Common myeloid progenitor, CD34-positive (primary cell): ENCODE results near the gene CHRND.
"Not testable (repeated sequence)": the region's sequence is repeated elsewhere in the genome, so short reads cannot be mapped to it uniquely, and the experiment has no call there.

Experiments
- CTCF ChIA-PET: fragments of 350-600 bp; sonication (Branson Sonifier 250); formaldehyde crosslinking; loops from one replicate; lab custom pipeline; 2021; ENCODE audit warnings: antibody characterized with exemption; lab: Charles Lee
- POLR2A ChIA-PET: fragments of 350-600 bp; sonication (Branson Sonifier 250); formaldehyde crosslinking; loops from one replicate; lab custom pipeline; 2021; ENCODE audit warnings: antibody characterized with exemption; lab: Charles Lee
- DNase-seq, 3 donors: peaks; one replicate each; pipeline versions ENCODE4 v3.0.0 to v3.0.0-alpha.2; 2013
- H3K27ac ChIP-seq, 2 experiments: 1 replicate in 1 of 2; 2 replicates in 1 of 2; pipeline ENCODE4 v1.7.0; 2013; ENCODE audit warnings: inconsistent platforms in 2 of 2, low read length in 2 of 2, mild to moderate bottlenecking in 2 of 2, low read depth in 1 of 2, moderate library complexity in 1 of 2; ENCODE audit not compliant: severe bottlenecking in 2 of 2, insufficient read depth in 1 of 2, poor library complexity in 1 of 2
- H3K27me3 ChIP-seq, 5 experiments: replicated peaks in 2 of 5; 1 replicate in 3 of 5; 2 replicates in 2 of 5; pipeline versions ENCODE4 v1.6.1 to v1.7.0; 2013; ENCODE audit warnings: low read length in 4 of 5, mild to moderate bottlenecking in 2 of 5, moderate library complexity in 2 of 5, inconsistent platforms in 1 of 5; ENCODE audit not compliant: insufficient read depth in 5 of 5, control insufficient read depth in 4 of 5
- H3K36me3 ChIP-seq, 4 experiments: 1 replicate in 2 of 4; 2 replicates in 2 of 4; pipeline versions ENCODE4 v1.6.1 to v1.7.0; 2013; ENCODE audit warnings: low read length in 3 of 4, control low read depth in 1 of 4, mild to moderate bottlenecking in 1 of 4; ENCODE audit not compliant: control insufficient read depth in 4 of 4, insufficient read depth in 4 of 4
- H3K4me1 ChIP-seq, 4 experiments: 1 replicate in 3 of 4; 2 replicates in 1 of 4; pipeline versions ENCODE4 v1.6.1 to v1.7.1; 2013; ENCODE audit warnings: low read length in 3 of 4, mild to moderate bottlenecking in 3 of 4, control low read depth in 1 of 4, inconsistent platforms in 1 of 4, moderate library complexity in 1 of 4; ENCODE audit not compliant: control insufficient read depth in 4 of 4, insufficient read depth in 4 of 4; ENCODE audit errors: control extremely low read depth in 1 of 4
- H3K4me3 ChIP-seq, 7 experiments: 1 replicate in 4 of 7; 2 replicates in 3 of 7; pipeline versions ENCODE4 v1.5.1 to v1.7.0; 2013; ENCODE audit warnings: mild to moderate bottlenecking in 7 of 7, low read length in 6 of 7, moderate library complexity in 6 of 7, inconsistent platforms in 2 of 7, low read depth in 2 of 7, control low read depth in 1 of 7; ENCODE audit not compliant: insufficient read depth in 4 of 7, control insufficient read depth in 1 of 7; ENCODE audit errors: extremely low read depth in 1 of 7
- H3K9me3 ChIP-seq, 5 experiments: 1 replicate in 4 of 5; 2 replicates in 1 of 5; pipeline versions ENCODE4 v1.6.1 to v1.7.1; 2013; ENCODE audit warnings: low read length in 4 of 5, mild to moderate bottlenecking in 2 of 5, inconsistent platforms in 1 of 5, low read depth in 1 of 5, moderate library complexity in 1 of 5; ENCODE audit not compliant: control insufficient read depth in 4 of 5, insufficient read depth in 2 of 5; ENCODE audit errors: control extremely low read depth in 1 of 5
- WGBS: methylation state at CpG from one replicate; pipeline ENCODE4 v1.1.5; 2013; ENCODE audit not compliant: insufficient coverage; 5-methylcytosine and 5-hydroxymethylcytosine counted together

Gene CHRND

DNA sequence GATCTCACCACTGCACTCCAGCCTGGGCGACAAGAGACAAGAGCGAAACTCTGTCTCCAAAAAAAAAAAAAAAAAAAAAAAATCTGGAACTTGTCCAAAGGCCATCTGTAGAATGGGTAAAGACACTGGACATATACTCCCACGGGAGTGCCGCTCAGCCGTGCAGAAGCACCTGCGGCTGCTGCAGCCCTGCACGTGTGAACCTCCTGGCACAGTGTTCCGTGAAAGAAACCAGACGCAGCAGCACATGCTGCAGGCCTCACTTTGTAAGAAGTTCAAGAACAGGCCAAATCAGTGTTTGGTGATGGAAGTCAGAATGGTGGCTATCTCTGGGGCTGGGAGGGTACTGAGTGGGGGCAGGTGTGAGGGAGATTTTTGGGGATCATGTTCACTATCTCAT is 6.5 kb downstream of the CHRND start:
- ChIA-PET CTCF (interaction anchor here (1.3 kb wide), 1 partner anchor 9 kb away, joined by 3 read pairs; no protein-coding TSS in a partner anchor), POLR2A (no interaction called here)
- peaks cover 0 to 3% (median 1%) of the 10 kb centered on the region in 5 experiments for H3K27me3 ChIP-seq
- no peak overlapping the region for H3K4me3 ChIP-seq
- H3K9me3 ChIP-seq = peaks cover 0 to 7% (median 6%) of the 10 kb centered on the region in 5 experiments
- H3K36me3 ChIP-seq = no peaks in the 10 kb centered on the region
- WGBS = 96% methylated on average over 4 of the region's 9 CpGs
- H3K27ac ChIP-seq = no peak overlapping the region
- no peak for DNase-seq
- H3K4me1 ChIP-seq = peaks cover 0 to 8% (median 3%) of the 10 kb centered on the region in 4 experiments

DNA sequence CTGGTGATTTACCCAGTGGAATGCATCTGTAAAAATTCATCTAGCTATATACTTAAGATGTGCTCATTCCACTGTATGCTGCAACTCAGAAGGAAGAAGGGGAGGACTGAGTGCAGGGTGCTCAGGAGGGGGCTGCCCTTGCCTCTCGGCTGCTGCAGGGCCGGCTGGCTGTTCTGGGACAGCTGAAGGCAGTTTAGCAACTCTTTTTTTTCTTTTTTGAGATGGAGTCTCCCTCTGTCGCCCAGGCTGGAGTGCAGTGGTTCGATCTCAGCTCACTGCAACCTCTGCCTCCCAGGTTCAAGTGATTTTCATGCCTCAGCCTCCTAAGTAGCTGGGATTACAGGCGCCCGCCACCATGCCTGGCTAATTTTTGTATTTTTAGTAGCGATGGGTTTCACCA is 6.9 kb downstream of the CHRND start:
- DNase-seq, H3K4me1 ChIP-seq, H3K27ac ChIP-seq, H3K4me3 ChIP-seq, H3K9me3 ChIP-seq, H3K27me3 ChIP-seq, H3K36me3 ChIP-seq, CTCF ChIA-PET, POLR2A ChIA-PET: not testable (repeated sequence)
- WGBS = 98% methylated on average over 7 of the region's 7 CpGs

- H3K36me3 ChIP-seq = no peaks in the 10 kb centered on the region
- H3K4me3 ChIP-seq = no peak overlapping the region
- ChIA-PET CTCF (interaction anchor here (0.9 kb wide), 1 partner anchor 90 kb away, joined by 3 read pairs; no protein-coding TSS in a partner anchor), POLR2A (no interaction called here)
- DNase-seq = no peak
- H3K9me3 ChIP-seq = peaks cover 0 to 7% (median 6%) of the 10 kb centered on the region in 5 experiments
- no peak overlapping the region for H3K27ac ChIP-seq
- peaks cover 0 to 9% (median 1%) of the 10 kb centered on the region in 4 experiments for H3K4me1 ChIP-seq
- peaks cover 0 to 6% (median under 1%) of the 10 kb centered on the region in 5 experiments for H3K27me3 ChIP-seq
- 92% methylated on average over 11 of the region's 13 CpGs for WGBS
These were observed 8.2 kb downstream of the CHRND start for GRCh38 chr2:232533944-232534710.

- DNase-seq = no peak
- peaks cover 0 to 13% (median 3%) of the 10 kb centered on the region in 5 experiments for H3K27me3 ChIP-seq
- H3K36me3 ChIP-seq = no peaks in the 10 kb centered on the region
- H3K4me1 ChIP-seq = peaks cover 0 to 17% (median 0%) of the 10 kb centered on the region in 4 experiments
- no peak overlapping the region for H3K27ac ChIP-seq
- no peak overlapping the region for H3K4me3 ChIP-seq
- ChIA-PET POLR2A (no interaction called here), CTCF (no interaction called here)
- H3K9me3 ChIP-seq = peaks cover 0 to 7% (median 6%) of the 10 kb centered on the region in 5 experiments
- 85% methylated on average over 5 of the region's 14 CpGs for WGBS
These were observed 9.1 kb downstream of the CHRND start for GRCh38 chr2:232534940-232535651.

DNA sequence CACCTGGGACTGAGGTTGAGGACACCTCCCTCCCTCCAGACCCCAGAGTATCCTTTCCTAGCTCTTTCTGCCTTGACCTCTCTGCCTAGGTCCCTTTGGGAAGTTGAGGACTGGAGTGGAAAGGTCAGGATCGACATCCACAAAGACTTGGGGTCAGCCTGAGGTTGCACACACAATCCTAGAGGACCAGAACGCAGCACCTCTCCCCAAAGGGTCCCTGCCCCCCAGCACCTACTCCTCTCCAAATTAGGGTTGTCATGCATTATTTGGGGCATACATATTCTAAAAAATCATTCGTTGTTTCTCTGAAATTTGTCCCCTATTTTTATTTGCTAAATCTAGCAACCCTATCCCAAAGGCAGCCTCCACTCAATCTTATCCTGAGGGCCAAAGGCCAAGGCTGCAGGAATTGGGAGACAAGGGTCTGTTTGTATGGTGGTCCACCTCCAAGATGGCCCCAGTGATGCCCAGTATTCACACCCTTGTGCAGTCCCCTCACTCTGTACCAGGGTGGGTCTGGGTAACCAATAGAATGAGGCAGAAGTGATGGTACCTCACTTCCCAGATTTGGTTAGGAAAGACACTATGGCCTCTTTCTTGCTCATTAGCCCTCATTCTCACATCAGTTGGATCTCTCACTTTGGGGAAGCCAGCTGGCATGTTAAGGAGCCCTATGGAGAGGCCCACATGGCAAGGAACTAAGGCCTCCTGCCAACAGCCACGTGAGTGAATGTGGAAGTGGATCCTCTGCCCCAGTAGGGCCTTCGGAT is 10.0 kb downstream of the CHRND start:
- POLR2A ChIA-PET = no interaction called here
- Histone ChIP-seq H3K27ac (no peak overlapping the region), H3K4me1 (peaks cover 0 to 17% (median under 1%) of the 10 kb centered on the region in 4 experiments), H3K4me3 (no peak overlapping the region), H3K27me3 (peaks cover 0 to 13% (median 3%) of the 10 kb centered on the region in 5 experiments), H3K36me3 (no peaks in the 10 kb centered on the region), H3K9me3 (peaks cover 0 to 7% (median 6%) of the 10 kb centered on the region in 5 experiments)
- WGBS = 98% methylated on average over 4 of the region's 5 CpGs
- DNase-seq = no peak
- CTCF ChIA-PET = interaction anchor here (0.6 kb wide), 1 partner anchor 54 kb away, joined by 3 read pairs; no protein-coding TSS in a partner anchor

- Histone ChIP-seq H3K27me3 (peaks cover 0 to 13% (median 3%) of the 10 kb centered on the region in 5 experiments), H3K36me3 (no peaks in the 10 kb centered on the region), H3K9me3 (peaks cover 0 to 7% (median 6%) of the 10 kb centered on the region in 5 experiments), H3K27ac (no peak overlapping the region), H3K4me3 (no peak overlapping the region), H3K4me1 (peaks cover 0 to 20% (median 7%) of the 10 kb centered on the region in 4 experiments)
- POLR2A ChIA-PET = no interaction called here
- WGBS = 73% methylated on average over 2 of the region's 5 CpGs
- CTCF ChIA-PET = no interaction called here
- no peak for DNase-seq
These were observed 11.1 kb downstream of the CHRND start for GRCh38 chr2:232537079-232537478.
